GM19099 (cell line): Measurements from ENCODE around the gene APOBR.

Source experiments
- POLR2A ChIP-seq: IDR thresholded peaks from 3 replicates; pipeline ENCODE4 v1.6.1; 2011; ENCODE audit warnings: low read depth; ENCODE audit not compliant: insufficient read length; ENCODE audit errors: extremely low read depth

Gene APOBR

DNA sequence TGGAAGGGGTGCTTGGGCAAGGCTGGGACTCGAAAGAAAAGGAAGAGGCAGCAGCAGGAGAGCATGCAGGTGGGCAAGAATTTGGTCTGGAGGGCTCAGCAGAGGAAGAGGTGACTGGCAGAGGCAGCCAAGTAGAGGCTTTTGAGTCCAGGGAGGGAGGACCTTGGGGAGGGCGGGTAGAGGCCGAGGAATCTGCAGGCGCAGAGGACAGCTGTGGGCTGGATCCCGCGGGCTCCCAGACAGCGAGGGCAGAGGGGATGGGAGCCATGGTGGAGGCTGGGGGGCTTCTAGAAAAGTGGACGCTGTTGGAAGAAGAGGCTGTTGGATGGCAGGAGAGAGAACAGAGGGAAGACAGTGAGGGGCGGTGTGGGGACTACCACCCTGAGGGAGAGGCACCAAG, 2.9 kb downstream of the APOBR start:
- no peak for TF ChIP-seq POLR2A

DNA sequence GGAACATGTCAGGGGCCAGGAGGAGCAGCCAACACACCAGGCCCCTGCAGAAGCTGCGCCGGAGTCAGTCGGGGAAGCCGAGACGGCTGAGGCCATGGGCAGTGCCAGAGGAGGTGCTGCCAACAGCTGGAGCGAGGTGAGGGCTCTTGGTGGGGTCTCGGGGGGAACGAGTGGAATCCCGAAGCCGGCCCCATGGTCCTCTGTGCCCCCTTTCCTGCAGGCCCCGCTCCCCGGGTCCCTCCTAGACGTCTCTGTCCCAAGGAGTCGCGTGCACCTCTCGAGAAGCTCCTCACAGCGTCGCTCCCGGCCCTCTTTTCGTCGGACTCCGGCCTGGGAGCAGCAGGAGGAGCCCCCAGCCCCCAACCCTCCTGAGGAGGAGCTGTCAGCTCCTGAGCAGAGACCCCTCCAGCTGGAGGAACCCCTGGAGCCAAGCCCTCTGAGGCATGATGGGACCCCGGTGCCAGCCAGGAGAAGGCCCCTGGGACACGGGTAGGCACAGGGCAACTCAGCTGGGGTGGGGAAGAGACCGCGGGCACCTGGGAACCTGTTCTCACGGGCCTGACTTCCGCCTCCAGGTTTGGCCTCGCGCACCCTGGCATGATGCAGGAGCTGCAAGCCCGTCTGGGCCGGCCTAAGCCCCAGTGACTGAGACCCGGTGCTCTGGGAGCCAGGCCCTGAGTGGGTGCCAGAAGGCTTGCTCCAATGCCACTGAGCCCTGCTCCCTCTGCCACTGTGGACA, 3.6 kb downstream of the APOBR start:
- no peak for TF ChIP-seq POLR2A

- TF ChIP-seq POLR2A = no peak
Observed at GRCh38 chr16:28498666-28499381, 4.4 kb downstream of the APOBR start.

DNA sequence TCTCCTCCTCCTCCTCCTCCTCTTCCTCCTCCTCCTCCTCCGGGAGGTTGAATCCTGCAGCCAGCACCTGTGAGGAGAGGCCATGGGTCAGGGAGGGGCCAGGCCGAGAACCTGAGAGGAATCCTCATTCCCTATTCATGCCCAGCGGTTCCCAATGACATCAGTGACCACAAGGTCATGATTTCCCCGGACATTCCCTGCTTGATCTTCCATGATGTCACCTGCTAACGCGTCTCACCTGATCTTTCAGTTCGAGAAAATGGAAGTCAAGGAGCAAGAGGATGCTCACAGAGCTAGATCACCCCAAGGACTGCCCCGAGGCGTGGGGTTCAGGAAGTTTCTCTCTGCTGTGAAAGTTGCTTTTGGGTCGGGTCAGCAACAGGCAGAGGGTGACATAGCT, 5.4 kb downstream of the APOBR start:
- no peak for TF ChIP-seq POLR2A

GRCh38 chr16:28501258-28502232, 7.1 kb downstream of the APOBR start:
- no peak for TF ChIP-seq POLR2A

DNA sequence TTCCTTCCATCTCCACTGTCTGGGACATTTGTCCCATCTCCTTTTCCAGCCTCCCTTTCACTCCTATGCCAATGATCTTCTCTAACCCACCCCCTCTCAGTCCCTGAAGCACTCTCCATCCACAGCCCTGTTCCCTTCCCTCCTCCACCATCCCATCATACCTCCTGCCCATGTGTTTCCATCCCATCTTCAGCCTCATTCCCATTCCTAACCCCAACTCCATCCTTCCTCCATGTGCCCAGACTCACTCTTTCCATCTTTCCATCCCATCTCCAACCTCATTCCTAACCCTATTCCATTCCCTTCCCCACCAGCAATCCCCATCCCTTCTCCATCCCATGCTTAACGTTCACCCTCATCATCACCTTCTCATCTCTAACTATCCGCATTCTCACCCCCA, 7.8 kb downstream of the APOBR start:
- no peak for TF ChIP-seq POLR2A

- TF ChIP-seq POLR2A = no peak
Observed at GRCh38 chr16:28503470-28504259, 9.2 kb downstream of the APOBR start.

- TF ChIP-seq POLR2A = no peak
Observed at GRCh38 chr16:28504707-28505404, 10.4 kb downstream of the APOBR start.

GRCh38 chr16:28505489-28506137, 11.2 kb downstream of the APOBR start:
- TF ChIP-seq POLR2A = no peak

DNA sequence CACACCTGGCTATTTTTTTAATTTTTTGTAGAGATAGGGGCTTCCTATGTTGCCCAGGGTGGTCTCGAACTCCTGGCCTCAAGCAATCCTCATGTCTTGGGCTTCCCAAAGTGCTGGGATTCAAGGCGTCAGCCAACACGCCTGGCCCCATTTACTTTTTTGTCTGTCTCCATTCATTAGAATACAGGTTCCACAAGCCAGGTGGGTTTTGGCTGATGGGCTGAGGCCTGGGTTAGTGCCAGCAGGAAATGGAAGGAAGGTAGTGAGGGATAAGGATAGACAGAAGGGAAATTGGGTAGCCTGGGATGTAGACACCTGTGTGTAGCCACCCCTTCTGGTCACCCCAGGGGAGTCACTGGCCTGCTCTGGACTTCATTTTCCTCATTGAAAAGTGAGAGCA, 16.6 kb downstream of the APOBR start:
- TF ChIP-seq POLR2A = no peak

DNA sequence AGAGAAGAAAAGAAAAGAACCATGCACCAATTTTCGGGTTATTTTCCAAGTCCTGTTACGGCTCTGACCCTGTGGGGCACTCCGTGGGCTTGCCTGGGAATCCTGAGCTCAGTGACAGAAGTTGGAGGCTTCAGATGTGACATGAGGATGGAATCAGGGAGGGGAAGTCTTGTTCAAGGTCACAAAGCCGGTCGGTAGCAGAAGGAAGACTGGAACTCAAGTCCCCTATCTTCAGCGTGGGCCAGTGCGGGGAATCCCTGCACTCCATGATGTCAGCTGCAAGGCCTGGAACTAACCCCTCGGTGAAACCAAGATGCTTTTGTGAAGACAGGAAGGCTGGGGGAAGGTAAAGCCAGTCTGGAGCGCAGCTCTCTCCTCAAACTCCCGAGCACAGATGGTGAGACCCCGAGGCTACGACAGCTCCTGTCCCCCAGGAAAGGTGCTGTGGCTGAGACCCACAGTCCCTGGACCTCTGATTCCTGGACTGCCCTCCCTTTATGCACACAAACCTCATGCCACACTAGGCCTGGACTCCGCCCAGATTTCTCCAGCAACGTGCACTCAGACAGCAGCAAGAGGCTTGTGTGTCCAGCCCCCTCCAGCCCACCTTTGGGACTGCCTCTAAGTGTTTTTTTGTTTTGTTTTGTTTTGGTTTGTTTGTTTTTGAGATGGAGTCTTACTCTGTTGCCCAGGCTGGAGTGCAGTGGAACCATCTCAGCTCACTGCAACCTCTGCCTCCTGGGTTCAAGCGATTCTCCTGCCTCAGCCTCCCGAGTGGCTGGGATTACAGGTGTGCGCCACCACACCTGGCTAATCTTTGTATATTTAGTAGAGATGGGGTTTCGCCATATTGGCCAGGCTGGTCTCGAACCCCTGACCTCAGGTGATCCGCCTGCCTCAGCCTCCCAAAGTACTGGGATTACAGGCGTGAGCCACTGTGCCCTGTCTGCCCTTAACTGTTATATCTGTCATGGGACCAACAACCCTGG, 17.7 kb downstream of the APOBR start:
- TF ChIP-seq POLR2A = no peak

GRCh38 chr16:28513484-28514181, 19.2 kb downstream of the APOBR start:
- TF ChIP-seq POLR2A = no peak
